GM23338 (cell line): ENCODE results near the gene CEP89. TPM values are rescaled to one million over a fixed set of nuclear protein-coding genes. Genes with fewer than 3 reads are reported as not detected.

Source experiments
- ATAC-seq: fragments of 200-7000 bp; cut with Tn5 transposase; 3 replicates; pipeline ENCODE4 v1.9.1; 2020
- DNase-seq: peaks from one replicate; pipeline ENCODE4 v3.0.0-alpha.2; 2015; ENCODE audit warnings: low spot score
- H2AFZ ChIP-seq: fragments of 200-600 bp; sonication (generic); 2 replicates; pipeline ENCODE4 v1.8.0; 2016; ENCODE audit warnings: antibody characterized with exemption, mild to moderate bottlenecking, moderate library complexity
- H3F3A ChIP-seq: fragments of 200-600 bp; sonication (generic); replicated peaks from 2 replicates; pipeline ENCODE4 v1.8.0; 2017; ENCODE audit warnings: antibody characterized with exemption, mixed run types, low read depth
- H3K27ac ChIP-seq: fragments of 200-600 bp; sonication (generic); 2 replicates; pipeline ENCODE4 v1.6.1; 2016; ENCODE audit warnings: low read depth
- H3K27me3 ChIP-seq: fragments of 200-600 bp; sonication (generic); 2 replicates; pipeline ENCODE4 v1.8.0; 2016; ENCODE audit warnings: mild to moderate bottlenecking, mixed run types, moderate library complexity; ENCODE audit not compliant: insufficient read depth
- H3K36me3 ChIP-seq: fragments of 200-600 bp; sonication (generic); 2 replicates; pipeline ENCODE4 v1.8.0; 2016; ENCODE audit warnings: mild to moderate bottlenecking; ENCODE audit not compliant: insufficient read depth
- H3K4me1 ChIP-seq: fragments of 200-600 bp; sonication (generic); 2 replicates; pipeline ENCODE4 v1.8.0; 2016; ENCODE audit warnings: mild to moderate bottlenecking, moderate library complexity; ENCODE audit not compliant: insufficient read depth
- H3K4me2 ChIP-seq: fragments of 200-600 bp; sonication (generic); 2 replicates; pipeline ENCODE4 v1.7.1; 2017; ENCODE audit warnings: mixed run types
- H3K4me3 ChIP-seq: fragments of 200-600 bp; sonication (generic); 2 replicates; pipeline ENCODE4 v1.6.1; 2016; ENCODE audit warnings: mixed run types
- H3K79me2 ChIP-seq: fragments of 200-600 bp; sonication (generic); replicated peaks from 2 replicates; pipeline ENCODE4 v1.8.0; 2017; ENCODE audit warnings: mild to moderate bottlenecking; ENCODE audit not compliant: insufficient read depth
- H3K9me2 ChIP-seq: fragments of 200-600 bp; sonication (generic); 2 replicates; pipeline ENCODE4 v1.8.0; 2017; ENCODE audit not compliant: insufficient read depth
- H4K20me1 ChIP-seq: fragments of 200-600 bp; sonication (generic); replicated peaks from 2 replicates; pipeline ENCODE4 v1.8.0; 2017; ENCODE audit warnings: mild to moderate bottlenecking; ENCODE audit not compliant: insufficient read depth
- H3K27ac Mint-ChIP-seq: 2 replicates; pipeline ENCODE4 v1.8.0; 2020; ENCODE audit warnings: inconsistent platforms, mild to moderate bottlenecking, moderate library complexity, mixed read lengths
- H3K27me3 Mint-ChIP-seq: 3 replicates; pipeline ENCODE4 v1.8.0; 2022; ENCODE audit warnings: low read depth, mild to moderate bottlenecking, moderate library complexity, mixed read lengths, inconsistent platforms; ENCODE audit not compliant: insufficient read depth, poor library complexity
- H3K36me3 Mint-ChIP-seq: 3 replicates; pipeline ENCODE4 v1.8.0; 2021; ENCODE audit warnings: low read depth, mild to moderate bottlenecking, inconsistent platforms, moderate library complexity, mixed read lengths
- H3K4me1 Mint-ChIP-seq: 3 replicates; pipeline ENCODE4 v1.8.0; 2020; ENCODE audit warnings: mild to moderate bottlenecking, inconsistent platforms, mixed read lengths
- H3K4me3 Mint-ChIP-seq: 3 replicates; pipeline ENCODE4 v1.8.0; 2021; ENCODE audit warnings: moderate library complexity, mild to moderate bottlenecking, inconsistent platforms, mixed read lengths
- H3K9me3 Mint-ChIP-seq: 3 replicates; pipeline ENCODE4 v1.8.0; 2020; ENCODE audit warnings: moderate library complexity, mild to moderate bottlenecking, inconsistent platforms, mixed read lengths
- CREB1 ChIP-seq: fragments of 250-450 bp; sonication (Bioruptor Pico); IDR thresholded peaks from 2 replicates; pipeline ENCODE4 v1.5.0; 2020; ENCODE audit warnings: low read depth, mild to moderate bottlenecking, moderate library complexity
- EZH2 ChIP-seq: fragments of 200-600 bp; sonication (generic); IDR thresholded peaks from one replicate; pipeline ENCODE4 v1.8.0; 2017; ENCODE audit warnings: antibody characterized with exemption, mild to moderate bottlenecking, low read depth; ENCODE audit not compliant: unreplicated experiment
- EZH2phosphoT487 ChIP-seq: fragments of 200-600 bp; sonication (generic); IDR thresholded peaks from one replicate; pipeline ENCODE4 v1.8.1; 2018; ENCODE audit warnings: antibody characterized with exemption; ENCODE audit not compliant: unreplicated experiment
- JUNB ChIP-seq: IDR thresholded peaks from one replicate; pipeline ENCODE4 v1.6.1; 2016; ENCODE audit warnings: antibody characterized with exemption; ENCODE audit not compliant: unreplicated experiment
- NANOG ChIP-seq: IDR thresholded peaks from 2 replicates; pipeline ENCODE4 v1.6.1; 2016; ENCODE audit warnings: antibody characterized with exemption, borderline replicate concordance
- POLR2AphosphoS5 ChIP-seq: IDR thresholded peaks from 2 replicates; pipeline ENCODE4 v1.6.1; 2016; ENCODE audit warnings: antibody characterized with exemption, low read depth
- STAT1 ChIP-seq: IDR thresholded peaks from one replicate; pipeline ENCODE4 v1.6.1; 2016; ENCODE audit warnings: antibody characterized with exemption; ENCODE audit not compliant: unreplicated experiment
- ZNF114 ChIP-seq: fragments of 250-450 bp; sonication (Bioruptor Pico); IDR thresholded peaks from 2 replicates; pipeline ENCODE4 v1.5.0; 2020; ENCODE audit warnings: mild to moderate bottlenecking, moderate library complexity
- ZNF331 ChIP-seq: fragments of 250-450 bp; sonication (Bioruptor Pico); IDR thresholded peaks from 2 replicates; pipeline ENCODE4 v1.5.0; 2020; ENCODE audit warnings: low read depth, mild to moderate bottlenecking, moderate library complexity
- polyA plus RNA-seq: library from polyadenylated mRNA; unstranded; fragments of >200 nt; fragmentation: Nextera tagmentation; extraction: Ambion mirVana; gene quantifications from 2 replicates; pipeline ENCODE4 v1.2.1, GENCODE V29; 2016
- total RNA-seq: library from RNA; depleted of rRNA; stranded (reverse); fragments of >200 nt; shearing (Covaris generic); gene quantifications from 2 replicates; pipeline ENCODE4 v1.2.3, GENCODE V29; 2014
- TF ChIP-seq, protein P1 (sequence below), 2 experiments: fragments of 200-600 bp in 1 of 2; sonication (generic) in 1 of 2; conservative IDR thresholded peaks; 2 replicates each; pipeline versions ENCODE4 v1.5.1 to v1.6.1; 2016 to 2017; ENCODE audit warnings: antibody characterized with exemption in 2 of 2, low read depth in 2 of 2, mild to moderate bottlenecking in 2 of 2, moderate library complexity in 1 of 2
- TF ChIP-seq, protein P2 (sequence below): fragments of 250-450 bp; sonication (Bioruptor Pico); IDR thresholded peaks from 2 replicates; pipeline ENCODE4 v1.5.0; 2020; ENCODE audit warnings: mild to moderate bottlenecking, moderate library complexity
- TF ChIP-seq, protein P3 (sequence below): IDR thresholded peaks from 2 replicates; pipeline ENCODE4 v1.6.1; 2016; ENCODE audit warnings: antibody characterized with exemption

CEP89 gene
- total and polyA plus RNA-seq, 2 experiments from 2014 or later: 13.4 to 17.5 TPM

DNA sequence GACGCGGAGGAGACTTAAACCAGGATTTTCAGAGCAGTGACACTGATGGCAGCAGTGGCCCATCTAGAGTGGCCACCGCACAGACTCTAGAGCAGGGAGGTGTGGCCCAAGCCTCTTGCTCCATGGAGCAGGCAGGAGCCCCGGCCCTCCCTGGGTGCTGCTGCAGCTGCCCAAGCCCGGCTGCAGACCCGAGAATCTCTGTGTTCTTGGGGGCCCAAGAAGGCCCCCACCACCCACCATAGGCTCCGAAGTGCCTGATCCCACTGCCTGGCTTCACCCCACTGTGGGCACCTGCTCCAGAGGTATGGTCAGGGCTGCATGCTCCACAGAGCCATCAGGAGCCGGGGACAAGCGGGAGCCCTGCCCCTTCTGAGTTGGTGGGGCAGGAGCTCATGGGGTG lies 36.1 kb downstream of the CEP89 start:
- no peaks in the 10 kb centered on the region for H3F3A ChIP-seq
- no peak for DNase-seq
- H4K20me1 ChIP-seq: no peaks in the 10 kb centered on the region; the same call in 1 of the 2 replicates
- H3K4me1 Mint-ChIP-seq: no peaks in the 10 kb centered on the region; the same call in 2 of the 3 replicates
- peaks cover 3% of the 10 kb centered on the region for H3K27me3 Mint-ChIP-seq
- H3K36me3 Mint-ChIP-seq: peaks cover 31% of the 10 kb centered on the region
- H2AFZ ChIP-seq: no peak overlapping the region
- H3K79me2 ChIP-seq: no peaks in the 10 kb centered on the region
- H3K9me3 Mint-ChIP-seq: no peaks in the 10 kb centered on the region
- H3K27ac ChIP-seq: no peak overlapping the region
- no peak for TF ChIP-seq ZNF114 (CRISPR knock-in tag)
- TF ChIP-seq, protein P1, sequence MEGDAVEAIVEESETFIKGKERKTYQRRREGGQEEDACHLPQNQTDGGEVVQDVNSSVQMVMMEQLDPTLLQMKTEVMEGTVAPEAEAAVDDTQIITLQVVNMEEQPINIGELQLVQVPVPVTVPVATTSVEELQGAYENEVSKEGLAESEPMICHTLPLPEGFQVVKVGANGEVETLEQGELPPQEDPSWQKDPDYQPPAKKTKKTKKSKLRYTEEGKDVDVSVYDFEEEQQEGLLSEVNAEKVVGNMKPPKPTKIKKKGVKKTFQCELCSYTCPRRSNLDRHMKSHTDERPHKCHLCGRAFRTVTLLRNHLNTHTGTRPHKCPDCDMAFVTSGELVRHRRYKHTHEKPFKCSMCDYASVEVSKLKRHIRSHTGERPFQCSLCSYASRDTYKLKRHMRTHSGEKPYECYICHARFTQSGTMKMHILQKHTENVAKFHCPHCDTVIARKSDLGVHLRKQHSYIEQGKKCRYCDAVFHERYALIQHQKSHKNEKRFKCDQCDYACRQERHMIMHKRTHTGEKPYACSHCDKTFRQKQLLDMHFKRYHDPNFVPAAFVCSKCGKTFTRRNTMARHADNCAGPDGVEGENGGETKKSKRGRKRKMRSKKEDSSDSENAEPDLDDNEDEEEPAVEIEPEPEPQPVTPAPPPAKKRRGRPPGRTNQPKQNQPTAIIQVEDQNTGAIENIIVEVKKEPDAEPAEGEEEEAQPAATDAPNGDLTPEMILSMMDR (conservative IDR thresholded peaks at IDR 0.05; ENCODE audit: low read depth in 2 of 2): no peak
- TF ChIP-seq EZH2phosphoT487: no peak
- TF ChIP-seq, protein P2, sequence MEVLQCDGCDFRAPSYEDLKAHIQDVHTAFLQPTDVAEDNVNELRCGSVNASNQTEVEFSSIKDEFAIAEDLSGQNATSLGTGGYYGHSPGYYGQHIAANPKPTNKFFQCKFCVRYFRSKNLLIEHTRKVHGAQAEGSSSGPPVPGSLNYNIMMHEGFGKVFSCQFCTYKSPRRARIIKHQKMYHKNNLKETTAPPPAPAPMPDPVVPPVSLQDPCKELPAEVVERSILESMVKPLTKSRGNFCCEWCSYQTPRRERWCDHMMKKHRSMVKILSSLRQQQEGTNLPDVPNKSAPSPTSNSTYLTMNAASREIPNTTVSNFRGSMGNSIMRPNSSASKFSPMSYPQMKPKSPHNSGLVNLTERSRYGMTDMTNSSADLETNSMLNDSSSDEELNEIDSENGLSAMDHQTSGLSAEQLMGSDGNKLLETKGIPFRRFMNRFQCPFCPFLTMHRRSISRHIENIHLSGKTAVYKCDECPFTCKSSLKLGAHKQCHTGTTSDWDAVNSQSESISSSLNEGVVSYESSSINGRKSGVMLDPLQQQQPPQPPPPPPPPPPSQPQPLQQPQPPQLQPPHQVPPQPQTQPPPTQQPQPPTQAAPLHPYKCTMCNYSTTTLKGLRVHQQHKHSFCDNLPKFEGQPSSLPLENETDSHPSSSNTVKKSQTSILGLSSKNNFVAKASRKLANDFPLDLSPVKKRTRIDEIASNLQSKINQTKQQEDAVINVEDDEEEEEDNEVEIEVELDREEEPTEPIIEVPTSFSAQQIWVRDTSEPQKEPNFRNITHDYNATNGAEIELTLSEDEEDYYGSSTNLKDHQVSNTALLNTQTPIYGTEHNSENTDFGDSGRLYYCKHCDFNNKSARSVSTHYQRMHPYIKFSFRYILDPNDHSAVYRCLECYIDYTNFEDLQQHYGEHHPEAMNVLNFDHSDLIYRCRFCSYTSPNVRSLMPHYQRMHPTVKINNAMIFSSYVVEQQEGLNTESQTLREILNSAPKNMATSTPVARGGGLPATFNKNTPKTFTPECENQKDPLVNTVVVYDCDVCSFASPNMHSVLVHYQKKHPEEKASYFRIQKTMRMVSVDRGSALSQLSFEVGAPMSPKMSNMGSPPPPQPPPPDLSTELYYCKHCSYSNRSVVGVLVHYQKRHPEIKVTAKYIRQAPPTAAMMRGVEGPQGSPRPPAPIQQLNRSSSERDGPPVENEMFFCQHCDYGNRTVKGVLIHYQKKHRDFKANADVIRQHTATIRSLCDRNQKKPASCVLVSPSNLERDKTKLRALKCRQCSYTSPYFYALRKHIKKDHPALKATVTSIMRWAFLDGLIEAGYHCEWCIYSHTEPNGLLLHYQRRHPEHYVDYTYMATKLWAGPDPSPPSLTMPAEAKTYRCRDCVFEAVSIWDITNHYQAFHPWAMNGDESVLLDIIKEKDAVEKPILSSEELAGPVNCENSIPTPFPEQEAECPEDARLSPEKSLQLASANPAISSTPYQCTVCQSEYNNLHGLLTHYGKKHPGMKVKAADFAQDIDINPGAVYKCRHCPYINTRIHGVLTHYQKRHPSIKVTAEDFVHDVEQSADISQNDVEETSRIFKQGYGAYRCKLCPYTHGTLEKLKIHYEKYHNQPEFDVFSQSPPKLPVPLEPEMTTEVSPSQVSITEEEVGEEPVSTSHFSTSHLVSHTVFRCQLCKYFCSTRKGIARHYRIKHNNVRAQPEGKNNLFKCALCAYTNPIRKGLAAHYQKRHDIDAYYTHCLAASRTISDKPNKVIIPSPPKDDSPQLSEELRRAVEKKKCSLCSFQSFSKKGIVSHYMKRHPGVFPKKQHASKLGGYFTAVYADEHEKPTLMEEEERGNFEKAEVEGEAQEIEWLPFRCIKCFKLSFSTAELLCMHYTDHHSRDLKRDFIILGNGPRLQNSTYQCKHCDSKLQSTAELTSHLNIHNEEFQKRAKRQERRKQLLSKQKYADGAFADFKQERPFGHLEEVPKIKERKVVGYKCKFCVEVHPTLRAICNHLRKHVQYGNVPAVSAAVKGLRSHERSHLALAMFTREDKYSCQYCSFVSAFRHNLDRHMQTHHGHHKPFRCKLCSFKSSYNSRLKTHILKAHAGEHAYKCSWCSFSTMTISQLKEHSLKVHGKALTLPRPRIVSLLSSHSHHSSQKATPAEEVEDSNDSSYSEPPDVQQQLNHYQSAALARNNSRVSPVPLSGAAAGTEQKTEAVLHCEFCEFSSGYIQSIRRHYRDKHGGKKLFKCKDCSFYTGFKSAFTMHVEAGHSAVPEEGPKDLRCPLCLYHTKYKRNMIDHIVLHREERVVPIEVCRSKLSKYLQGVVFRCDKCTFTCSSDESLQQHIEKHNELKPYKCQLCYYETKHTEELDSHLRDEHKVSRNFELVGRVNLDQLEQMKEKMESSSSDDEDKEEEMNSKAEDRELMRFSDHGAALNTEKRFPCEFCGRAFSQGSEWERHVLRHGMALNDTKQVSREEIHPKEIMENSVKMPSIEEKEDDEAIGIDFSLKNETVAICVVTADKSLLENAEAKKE: no peak
- TF ChIP-seq NANOG: no peak
- no peak for TF ChIP-seq POLR2AphosphoS5
- TF ChIP-seq ZNF331: no peak
- no peak for TF ChIP-seq CREB1 (CRISPR knock-in tag)
- TF ChIP-seq, protein P3, sequence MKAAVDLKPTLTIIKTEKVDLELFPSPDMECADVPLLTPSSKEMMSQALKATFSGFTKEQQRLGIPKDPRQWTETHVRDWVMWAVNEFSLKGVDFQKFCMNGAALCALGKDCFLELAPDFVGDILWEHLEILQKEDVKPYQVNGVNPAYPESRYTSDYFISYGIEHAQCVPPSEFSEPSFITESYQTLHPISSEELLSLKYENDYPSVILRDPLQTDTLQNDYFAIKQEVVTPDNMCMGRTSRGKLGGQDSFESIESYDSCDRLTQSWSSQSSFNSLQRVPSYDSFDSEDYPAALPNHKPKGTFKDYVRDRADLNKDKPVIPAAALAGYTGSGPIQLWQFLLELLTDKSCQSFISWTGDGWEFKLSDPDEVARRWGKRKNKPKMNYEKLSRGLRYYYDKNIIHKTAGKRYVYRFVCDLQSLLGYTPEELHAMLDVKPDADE: no peak
- TF ChIP-seq STAT1: no peak
- TF ChIP-seq EZH2: no peak
- TF ChIP-seq JUNB: no peak
- H3K36me3 ChIP-seq: no peaks in the 10 kb centered on the region
- H3K27ac Mint-ChIP-seq: no peak overlapping the region
- H3K4me3 ChIP-seq: no peak overlapping the region
- no peak overlapping the region for H3K4me2 ChIP-seq
- no peaks in the 10 kb centered on the region for H3K4me1 ChIP-seq
- no peaks in the 10 kb centered on the region for H3K27me3 ChIP-seq
- H3K4me3 Mint-ChIP-seq: no peak overlapping the region
- H3K9me2 ChIP-seq: no peaks in the 10 kb centered on the region
- no peak for ATAC-seq
